GM20000 (cell line): Measurements from ENCODE around the gene KIAA1328.

Experiments used
- DNase-seq: peaks from one replicate; pipeline ENCODE4 v3.0.0; 2012; ENCODE audit warnings: low spot score
- TF ChIP-seq, protein P1 (sequence below): IDR thresholded peaks from 2 replicates; pipeline ENCODE4 v1.5.1; 2012; ENCODE audit warnings: mild to moderate bottlenecking, control low read depth; ENCODE audit errors: extremely low read depth, missing control alignments

KIAA1328 gene

DNA sequence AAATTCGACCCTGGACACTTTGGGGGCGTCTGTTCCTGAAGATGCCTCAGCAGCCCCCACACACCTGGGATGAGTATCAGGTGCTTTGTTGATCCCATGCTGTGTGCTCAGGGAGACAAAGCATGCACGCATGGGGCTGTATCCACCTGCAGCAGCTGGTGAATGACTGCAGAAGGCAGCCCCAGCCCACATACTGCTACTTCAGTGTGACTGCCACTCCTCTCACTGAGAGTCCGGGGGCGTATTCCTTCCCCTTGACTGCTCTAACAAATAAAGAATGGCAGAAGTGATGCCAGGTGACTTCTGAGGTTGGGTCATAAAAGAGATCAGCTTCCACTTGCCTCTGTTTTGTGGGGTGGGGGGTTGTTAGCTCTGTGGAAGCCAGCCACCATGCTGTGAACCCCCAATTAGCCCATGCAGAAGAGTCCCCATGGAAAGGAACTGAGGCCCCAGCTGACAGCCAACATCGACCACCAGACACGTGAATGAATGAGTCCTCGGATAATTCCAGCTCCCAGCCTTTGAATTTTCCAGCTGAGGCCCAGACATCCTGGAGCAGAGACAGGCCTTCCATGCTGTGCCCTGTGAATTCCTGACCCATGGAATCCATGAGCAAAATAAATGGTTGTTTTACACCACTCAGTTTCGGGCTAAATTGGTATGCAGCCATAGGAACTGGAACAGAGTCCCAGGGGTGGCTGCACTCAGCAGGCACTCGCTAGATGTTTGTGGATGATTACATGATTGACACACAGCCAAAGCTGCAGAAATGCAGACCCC is 447.4 kb downstream of the KIAA1328 start:
- no peak for DNase-seq
- TF ChIP-seq, protein P1, sequence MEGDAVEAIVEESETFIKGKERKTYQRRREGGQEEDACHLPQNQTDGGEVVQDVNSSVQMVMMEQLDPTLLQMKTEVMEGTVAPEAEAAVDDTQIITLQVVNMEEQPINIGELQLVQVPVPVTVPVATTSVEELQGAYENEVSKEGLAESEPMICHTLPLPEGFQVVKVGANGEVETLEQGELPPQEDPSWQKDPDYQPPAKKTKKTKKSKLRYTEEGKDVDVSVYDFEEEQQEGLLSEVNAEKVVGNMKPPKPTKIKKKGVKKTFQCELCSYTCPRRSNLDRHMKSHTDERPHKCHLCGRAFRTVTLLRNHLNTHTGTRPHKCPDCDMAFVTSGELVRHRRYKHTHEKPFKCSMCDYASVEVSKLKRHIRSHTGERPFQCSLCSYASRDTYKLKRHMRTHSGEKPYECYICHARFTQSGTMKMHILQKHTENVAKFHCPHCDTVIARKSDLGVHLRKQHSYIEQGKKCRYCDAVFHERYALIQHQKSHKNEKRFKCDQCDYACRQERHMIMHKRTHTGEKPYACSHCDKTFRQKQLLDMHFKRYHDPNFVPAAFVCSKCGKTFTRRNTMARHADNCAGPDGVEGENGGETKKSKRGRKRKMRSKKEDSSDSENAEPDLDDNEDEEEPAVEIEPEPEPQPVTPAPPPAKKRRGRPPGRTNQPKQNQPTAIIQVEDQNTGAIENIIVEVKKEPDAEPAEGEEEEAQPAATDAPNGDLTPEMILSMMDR, result no peak

DNA sequence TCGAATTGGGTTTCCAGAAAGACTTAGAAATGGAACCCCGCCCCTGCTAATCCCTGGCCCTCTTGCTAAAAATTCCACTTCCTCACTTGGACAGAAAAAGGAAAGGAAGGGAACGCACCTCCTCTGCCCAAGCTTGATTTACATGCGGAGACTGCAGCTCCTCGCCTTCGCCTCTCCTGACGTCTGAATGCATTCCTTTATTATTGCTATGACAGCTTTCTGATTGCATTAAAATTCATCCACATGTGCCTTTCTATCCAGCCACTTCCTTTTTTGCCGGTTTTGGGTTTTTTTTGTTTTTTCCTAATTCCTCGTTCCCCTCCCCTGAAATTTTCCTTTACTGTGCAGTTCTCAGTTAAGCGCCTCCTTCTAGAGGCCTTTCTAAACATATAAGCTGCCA is 448.9 kb downstream of the KIAA1328 start:
- TF ChIP-seq, protein P1, result no peak
- DNase-seq, result no peak
